Measurements from ENCODE around the gene TTL. TPM values are rescaled to one million over a fixed set of nuclear protein-coding genes. Genes with fewer than 3 reads are reported as not detected.

Gene TTL
- total and polyA plus RNA-seq, 4 donors = 3.6 to 9.5 (median 7.1) TPM

GRCh38 chr2:112462178-112462577 is 19.8 kb upstream of the TTL start:
- WGBS = 76% methylated on average over 5 of the region's 5 CpGs
- H3K27me3 ChIP-seq (ENCODE audit: control insufficient read depth in 4 of 4, insufficient read depth in 4 of 4, low read length in 3 of 4) = peaks cover 0 to 2% (median 0%) of the 10 kb centered on the region in 4 donors
- no peaks in the 10 kb centered on the region for H3K9me3 ChIP-seq (ENCODE audit: control insufficient read depth in 4 of 4, low read length in 3 of 4)

GRCh38 chr2:112463256-112463655 is 18.7 kb upstream of the TTL start:
- H3K27ac ChIP-seq (ENCODE audit: low read depth in 1 of 2, low read length in 2 of 2) = no peak overlapping the region
- DNase-seq (ENCODE audit: low spot score) = no peak

More at GRCh38 chr2:112462178-112462577, 19.8 kb upstream of the TTL start:
- TF ChIP-seq FOXA1 (IDR thresholded peaks at IDR 0.05) (no peak), SP1 (IDR thresholded peaks at IDR 0.05) (no peak)
- no peak for DNase-seq (ENCODE audit: low spot score)
- Histone ChIP-seq H3K4me3 (ENCODE audit: low read depth in 1 of 3, low read length in 3 of 3) (no peak overlapping the region), H3K4me1 (ENCODE audit: control insufficient read depth in 4 of 4, insufficient read depth in 4 of 4, low read length in 3 of 4) (no peaks in the 10 kb centered on the region), H3K27ac (ENCODE audit: low read depth in 1 of 2, low read length in 2 of 2) (no peak overlapping the region), H3K36me3 (ENCODE audit: control insufficient read depth in 4 of 4, insufficient read depth in 3 of 4, low read depth in 1 of 4, low read length in 3 of 4) (no peaks in the 10 kb centered on the region), H3K9ac (ENCODE audit: low read depth in 1 of 2, low read length in 2 of 2) (no peak overlapping the region)

More at GRCh38 chr2:112463256-112463655, 18.7 kb upstream of the TTL start:
- H3K4me1 ChIP-seq (ENCODE audit: control insufficient read depth in 4 of 4, insufficient read depth in 4 of 4, low read length in 3 of 4) = no peaks in the 10 kb centered on the region
- H3K36me3 ChIP-seq (ENCODE audit: control insufficient read depth in 4 of 4, insufficient read depth in 3 of 4, low read depth in 1 of 4, low read length in 3 of 4) = no peaks in the 10 kb centered on the region
- no peaks in the 10 kb centered on the region for H3K9me3 ChIP-seq (ENCODE audit: control insufficient read depth in 4 of 4, low read length in 3 of 4)
- H3K9ac ChIP-seq (ENCODE audit: low read depth in 1 of 2, low read length in 2 of 2) = no peak overlapping the region
- H3K4me3 ChIP-seq (ENCODE audit: low read depth in 1 of 3, low read length in 3 of 3) = no peak overlapping the region
- TF ChIP-seq HNF4A (conservative IDR thresholded peaks at IDR 0.05) (no peak), NR2F2 (IDR thresholded peaks at IDR 0.05) (no peak), GABPA (IDR thresholded peaks at IDR 0.05 in 1 of 2, conservative IDR thresholded peaks at IDR 0.05 in 1 of 2) (no peak), JUND (IDR thresholded peaks at IDR 0.05) (no peak), SP1 (IDR thresholded peaks at IDR 0.05) (no peak), ZBTB33 (IDR thresholded peaks at IDR 0.05) (no peak), MAX (IDR thresholded peaks at IDR 0.05) (no peak), REST (IDR thresholded peaks at IDR 0.05) (no peak), HNF4G (IDR thresholded peaks at IDR 0.05) (no peak), TAF1 (conservative IDR thresholded peaks at IDR 0.05) (no peak), FOXA2 (IDR thresholded peaks at IDR 0.05) (no peak), CTCF (IDR thresholded peaks at IDR 0.05; ENCODE audit: low read depth, low read length, missing input control) (no peak), YY1 (IDR thresholded peaks at IDR 0.05) (no peak), EGR1 (IDR thresholded peaks at IDR 0.05; ENCODE audit: low read depth in 2 of 2) (no peak), RXRA (IDR thresholded peaks at IDR 0.05) (no peak)
- WGBS = 89% methylated on average over 1 of the region's 1 CpG
- peaks cover 0 to 2% (median 0%) of the 10 kb centered on the region in 4 donors for H3K27me3 ChIP-seq (ENCODE audit: control insufficient read depth in 4 of 4, insufficient read depth in 4 of 4, low read length in 3 of 4)
